AG20443 (cell line): ENCODE measurements around the gene KLHDC4.
"Not testable (repeated sequence)": the region's sequence is repeated elsewhere in the genome, so short reads cannot be mapped to it uniquely, and the experiment has no call there.

ENCODE experiments used
- DNase-seq: peaks from one replicate; pipeline ENCODE4 v3.0.0; 2012; ENCODE audit warnings: low spot score, mixed read lengths

KLHDC4 gene

GRCh38 chr16:87765776-87766484 lies at the start of gene KLHDC4:
KLHDC4 (minus strand) TSS chr16:87765986; CDS start chr16:87765890, 96 bp downstream.
- peak; percentile 96 for DNase-seq

GRCh38 chr16:87815567-87815966 lies 49.8 kb upstream of the KLHDC4 start:
- DNase-seq: no peak

GRCh38 chr16:87812200-87812656 lies 46.4 kb upstream of the KLHDC4 start:
- no peak for DNase-seq

- DNase-seq: not testable (repeated sequence)
These were observed 45.7 kb upstream of the KLHDC4 start for GRCh38 chr16:87811454-87811853.

GRCh38 chr16:87809150-87809902 lies 43.5 kb upstream of the KLHDC4 start:
- DNase-seq: no peak

- DNase-seq: no peak
These were observed 42.3 kb upstream of the KLHDC4 start for GRCh38 chr16:87808108-87808507.

GRCh38 chr16:87806641-87807546 lies 41.1 kb upstream of the KLHDC4 start:
- peak; percentile 93 for DNase-seq

GRCh38 chr16:87806261-87806640 lies 40.5 kb upstream of the KLHDC4 start:
- DNase-seq: peak; percentile 43

GRCh38 chr16:87803385-87803784 lies 37.6 kb upstream of the KLHDC4 start:
- DNase-seq: no peak

GRCh38 chr16:87802670-87803069 lies 36.9 kb upstream of the KLHDC4 start:
- DNase-seq: no peak

GRCh38 chr16:87801679-87802259 lies 36.0 kb upstream of the KLHDC4 start:
- no peak for DNase-seq

- DNase-seq: no peak
These were observed 34.7 kb upstream of the KLHDC4 start for GRCh38 chr16:87800497-87800896.

GRCh38 chr16:87795336-87795735 lies 29.6 kb upstream of the KLHDC4 start:
- DNase-seq: no peak

GRCh38 chr16:87794485-87795078 lies 28.8 kb upstream of the KLHDC4 start:
- no peak for DNase-seq

GRCh38 chr16:87792205-87792565 lies 26.4 kb upstream of the KLHDC4 start:
- no peak for DNase-seq

- DNase-seq: peak; percentile 8
These were observed 25.8 kb upstream of the KLHDC4 start for GRCh38 chr16:87791295-87792204.

- peak; percentile 28 for DNase-seq
These were observed 24.7 kb upstream of the KLHDC4 start for GRCh38 chr16:87790292-87791100.

- DNase-seq: peak; percentile 91
These were observed 23.9 kb upstream of the KLHDC4 start for GRCh38 chr16:87789437-87790291.
